ENCODE measurements around the gene KRT80. TPM values are rescaled to one million over a fixed set of nuclear protein-coding genes. Genes with fewer than 3 reads are reported as not detected.

Gene KRT80
- total RNA-seq, 2 experiments from 2014 or later, result not detected

GRCh38 chr12:52164624-52165023 lies 27.2 kb downstream of the KRT80 start:
- H3K9me3 ChIP-seq (ENCODE audit: control insufficient read depth in 1 of 2, insufficient read depth in 1 of 2, low read length in 2 of 2), result no peaks in the 10 kb centered on the region
- Mint-ChIP-seq H3K27ac (no peak overlapping the region), H3K4me1 (ENCODE audit: low read depth) (peaks cover 15% of the 10 kb centered on the region), H3K27me3 (no peaks in the 10 kb centered on the region), H3K9me3 (no peaks in the 10 kb centered on the region), H3K4me3 (no peak overlapping the region), H3K36me3 (ENCODE audit: low read depth) (no peaks in the 10 kb centered on the region)
- peaks cover 32% of the 10 kb centered on the region for H3K4me1 ChIP-seq (ENCODE audit: insufficient read depth, low read length)
- DNase-seq, result no peak
- intact Hi-C loops (cut with DNase I, micrococcal nuclease), result no loop called here
- TF ChIP-seq CTCF (IDR thresholded peaks at IDR 0.05), result no peak
- ChIA-PET CTCF (no interaction called here), POLR2A (no interaction called here)
- H3K36me3 ChIP-seq (ENCODE audit: insufficient read depth, low read length), result no peaks in the 10 kb centered on the region
- H3K27me3 ChIP-seq (ENCODE audit: control insufficient read depth in 1 of 2, insufficient read depth in 2 of 2, low read length in 2 of 2), result no peaks in the 10 kb centered on the region
- no peak overlapping the region for H3K27ac ChIP-seq (ENCODE audit: low read depth in 1 of 2, low read length in 2 of 2)
- no peak overlapping the region for H3K4me3 ChIP-seq (ENCODE audit: low read length)
- ATAC-seq (ENCODE audit: poor library complexity), result no peak

GRCh38 chr12:52162981-52163380 lies 28.8 kb downstream of the KRT80 start:
- Histone ChIP-seq H3K4me1 (ENCODE audit: insufficient read depth, low read length) (peaks cover 32% of the 10 kb centered on the region), H3K27me3 (ENCODE audit: control insufficient read depth in 1 of 2, insufficient read depth in 2 of 2, low read length in 2 of 2) (no peaks in the 10 kb centered on the region), H3K27ac (ENCODE audit: low read depth in 1 of 2, low read length in 2 of 2) (no peak overlapping the region), H3K9me3 (ENCODE audit: control insufficient read depth in 1 of 2, insufficient read depth in 1 of 2, low read length in 2 of 2) (no peaks in the 10 kb centered on the region), H3K36me3 (ENCODE audit: insufficient read depth, low read length) (no peaks in the 10 kb centered on the region), H3K4me3 (ENCODE audit: low read length) (no peak overlapping the region)
- ChIA-PET CTCF (no interaction called here), POLR2A (no interaction called here)
- Mint-ChIP-seq H3K4me3 (no peak overlapping the region), H3K27me3 (no peaks in the 10 kb centered on the region), H3K27ac (no peak overlapping the region), H3K36me3 (ENCODE audit: low read depth) (no peaks in the 10 kb centered on the region), H3K9me3 (no peaks in the 10 kb centered on the region), H3K4me1 (ENCODE audit: low read depth) (peaks cover 15% of the 10 kb centered on the region)
- DNase-seq (no peak), ATAC-seq (ENCODE audit: poor library complexity) (no peak)
- TF ChIP-seq CTCF (IDR thresholded peaks at IDR 0.05), result no peak
- intact Hi-C loops (cut with DNase I, micrococcal nuclease), result no loop called here

- Mint-ChIP-seq H3K27ac (no peak overlapping the region), H3K36me3 (ENCODE audit: low read depth) (no peaks in the 10 kb centered on the region), H3K27me3 (no peaks in the 10 kb centered on the region), H3K4me1 (ENCODE audit: low read depth) (peaks cover 33% of the 10 kb centered on the region), H3K4me3 (no peak overlapping the region), H3K9me3 (no peaks in the 10 kb centered on the region)
- H3K4me3 ChIP-seq (ENCODE audit: low read length), result no peak overlapping the region
- no peaks in the 10 kb centered on the region for H3K36me3 ChIP-seq (ENCODE audit: insufficient read depth, low read length)
- DNase-seq (no peak), ATAC-seq (ENCODE audit: poor library complexity) (no peak)
- no peak for TF ChIP-seq CTCF (IDR thresholded peaks at IDR 0.05)
- H3K4me1 ChIP-seq (ENCODE audit: insufficient read depth, low read length), result peaks cover 52% of the 10 kb centered on the region
- H3K9me3 ChIP-seq (ENCODE audit: control insufficient read depth in 1 of 2, insufficient read depth in 1 of 2, low read length in 2 of 2), result no peaks in the 10 kb centered on the region
- CTCF ChIA-PET, result interaction anchor here (1.1 to 1.4 kb wide), 2 partner anchors 168 to 719 kb away, joined by 3 read pairs; no protein-coding TSS in a partner anchor
- no peaks in the 10 kb centered on the region for H3K27me3 ChIP-seq (ENCODE audit: control insufficient read depth in 1 of 2, insufficient read depth in 2 of 2, low read length in 2 of 2)
- H3K27ac ChIP-seq (ENCODE audit: low read depth in 1 of 2, low read length in 2 of 2), result no peak overlapping the region
- intact Hi-C loops (cut with DNase I, micrococcal nuclease), result no loop called here
- POLR2A ChIA-PET, result no interaction called here
Observed at GRCh38 chr12:52160200-52160599, 31.6 kb downstream of the KRT80 start.
